Measurements from ENCODE around the gene MTOR.

DNA sequence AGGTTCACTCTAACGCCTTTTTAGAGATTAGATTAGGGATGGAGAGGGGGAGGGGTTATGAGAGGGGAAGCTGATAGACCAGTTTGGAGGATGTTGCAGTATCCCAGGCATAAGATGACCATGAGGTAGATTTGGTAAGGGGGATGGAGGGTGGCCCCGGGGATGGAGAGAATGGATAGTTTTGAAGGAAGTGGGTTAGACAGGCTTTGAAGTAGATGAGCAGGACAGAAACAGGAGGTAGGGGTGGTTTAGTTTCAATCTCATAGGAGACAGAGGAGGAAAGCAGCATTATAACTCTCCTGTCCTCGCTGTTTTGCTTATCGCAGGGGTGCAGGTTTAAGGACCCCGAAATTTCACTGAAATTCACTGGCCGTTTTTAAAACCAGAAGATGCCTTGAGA is 22.4 kb upstream of the MTOR start:
- no peak for TF ChIP-seq EZH2 (IDR thresholded peaks at IDR 0.05)
- no peak for TF ChIP-seq POLR2AphosphoS5 (IDR thresholded peaks at IDR 0.05; ENCODE audit: borderline replicate concordance, low read depth, low read length)
- no peak for TF ChIP-seq FOXP2 (optimal IDR thresholded peaks at IDR 0.05; ENCODE audit: control extremely low read depth, extremely low read length, insufficient read depth)
